ENCODE data around the gene PDYN. TPM values are rescaled to one million over a fixed set of nuclear protein-coding genes. Genes with fewer than 3 reads are reported as not detected.

The PDYN gene
- polyA plus RNA-seq, 1 experiment, result not detected

DNA sequence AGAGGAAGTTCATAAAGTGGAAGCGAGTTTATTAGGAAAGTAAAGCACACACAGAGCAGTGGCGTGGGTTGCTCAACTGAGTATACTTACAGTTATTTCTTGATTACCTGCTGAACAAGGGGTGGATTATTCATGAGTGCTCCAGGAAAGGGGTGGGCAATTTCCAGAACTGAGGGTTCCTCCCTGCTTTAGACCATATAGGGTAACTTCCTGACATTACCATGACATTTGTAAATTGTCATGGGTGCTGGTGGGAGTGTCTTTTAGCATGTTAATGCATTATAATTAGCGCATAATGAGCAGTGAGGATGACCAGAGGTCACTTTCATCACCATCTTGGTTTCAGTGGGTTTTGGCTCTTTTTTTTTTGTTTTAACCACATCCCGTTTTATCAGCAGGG, 29.8 kb downstream of the PDYN start:
- no peak overlapping the region for H3K4me3 ChIP-seq (ENCODE audit: low read depth, low read length)
- TF ChIP-seq, protein P1, sequence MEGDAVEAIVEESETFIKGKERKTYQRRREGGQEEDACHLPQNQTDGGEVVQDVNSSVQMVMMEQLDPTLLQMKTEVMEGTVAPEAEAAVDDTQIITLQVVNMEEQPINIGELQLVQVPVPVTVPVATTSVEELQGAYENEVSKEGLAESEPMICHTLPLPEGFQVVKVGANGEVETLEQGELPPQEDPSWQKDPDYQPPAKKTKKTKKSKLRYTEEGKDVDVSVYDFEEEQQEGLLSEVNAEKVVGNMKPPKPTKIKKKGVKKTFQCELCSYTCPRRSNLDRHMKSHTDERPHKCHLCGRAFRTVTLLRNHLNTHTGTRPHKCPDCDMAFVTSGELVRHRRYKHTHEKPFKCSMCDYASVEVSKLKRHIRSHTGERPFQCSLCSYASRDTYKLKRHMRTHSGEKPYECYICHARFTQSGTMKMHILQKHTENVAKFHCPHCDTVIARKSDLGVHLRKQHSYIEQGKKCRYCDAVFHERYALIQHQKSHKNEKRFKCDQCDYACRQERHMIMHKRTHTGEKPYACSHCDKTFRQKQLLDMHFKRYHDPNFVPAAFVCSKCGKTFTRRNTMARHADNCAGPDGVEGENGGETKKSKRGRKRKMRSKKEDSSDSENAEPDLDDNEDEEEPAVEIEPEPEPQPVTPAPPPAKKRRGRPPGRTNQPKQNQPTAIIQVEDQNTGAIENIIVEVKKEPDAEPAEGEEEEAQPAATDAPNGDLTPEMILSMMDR (IDR thresholded peaks at IDR 0.05; ENCODE audit: insufficient read depth, low read depth, low read length), result no peak
- ChIA-PET CTCF (interaction anchor here (1.3 to 3.0 kb wide), 5 partner anchors 12 to 208 kb away, joined by 4 to 19 read pairs (median 7); no protein-coding TSS in a partner anchor), POLR2A (no interaction called here)
- DNase-seq (ENCODE audit: low read depth), result no peak
- peaks cover 20% of the 10 kb centered on the region for H3K27me3 ChIP-seq (ENCODE audit: control insufficient read depth, insufficient read depth, low read length)
- H3K36me3 ChIP-seq (ENCODE audit: control insufficient read depth, insufficient read depth, low read length), result no peaks in the 10 kb centered on the region

DNA sequence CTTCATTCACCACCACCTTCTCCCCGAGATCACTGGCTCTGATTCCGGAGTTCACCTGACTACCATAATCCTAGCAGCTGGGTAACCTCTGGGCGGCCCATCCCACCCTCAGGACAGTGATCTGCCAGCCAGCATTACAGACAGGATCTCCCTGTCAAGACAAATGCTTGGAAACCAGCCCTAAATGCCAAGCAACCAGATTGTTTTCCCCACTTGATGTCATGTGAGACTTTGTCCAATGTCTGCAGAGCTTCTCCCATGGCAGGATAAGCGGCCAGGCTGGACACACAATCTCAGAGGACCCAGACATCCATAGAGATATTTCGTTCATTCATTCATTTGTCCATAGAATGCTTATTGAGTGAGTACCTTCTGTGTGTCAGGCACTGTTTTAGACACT, 32.5 kb downstream of the PDYN start:
- H3K4me3 ChIP-seq (ENCODE audit: low read depth, low read length), result no peak overlapping the region
- ChIA-PET CTCF (interaction anchor here (0.7 to 1.0 kb wide), 3 partner anchors 11 to 211 kb away, joined by 3 to 4 read pairs (median 3); no protein-coding TSS in a partner anchor), POLR2A (interaction anchor here (0.5 kb wide), 1 partner anchor 14 kb away, joined by 4 read pairs; no protein-coding TSS in a partner anchor)
- H3K36me3 ChIP-seq (ENCODE audit: control insufficient read depth, insufficient read depth, low read length), result no peaks in the 10 kb centered on the region
- H3K27me3 ChIP-seq (ENCODE audit: control insufficient read depth, insufficient read depth, low read length), result peaks cover 12% of the 10 kb centered on the region
- DNase-seq (ENCODE audit: low read depth), result no peak
- TF ChIP-seq, protein P1 (IDR thresholded peaks at IDR 0.05; ENCODE audit: insufficient read depth, low read depth, low read length), result no peak

DNA sequence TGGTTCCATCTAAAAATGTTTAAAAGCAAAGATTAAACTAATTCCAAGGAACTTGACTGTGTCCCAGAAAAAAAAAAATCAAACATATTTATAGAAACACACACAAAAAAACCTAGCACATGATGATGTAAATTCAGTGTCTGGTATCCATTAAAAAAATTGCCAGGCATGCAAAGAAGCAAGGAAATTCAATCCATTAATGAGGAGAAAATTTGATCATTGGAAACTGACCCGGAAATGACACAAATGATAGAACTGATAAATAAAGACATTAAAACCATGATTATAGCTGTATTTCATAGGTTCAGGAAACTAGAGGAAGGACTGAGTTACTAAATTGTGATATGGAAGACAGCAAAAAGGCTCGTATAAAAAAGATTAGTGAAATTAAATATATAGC, 34.7 kb downstream of the PDYN start:
- peaks cover 15% of the 10 kb centered on the region for H3K27me3 ChIP-seq (ENCODE audit: control insufficient read depth, insufficient read depth, low read length)
- ChIA-PET POLR2A (no interaction called here), CTCF (interaction anchor here (0.7 kb wide), 1 partner anchor 13 kb away, joined by 4 read pairs; no protein-coding TSS in a partner anchor)
- no peak overlapping the region for H3K4me3 ChIP-seq (ENCODE audit: low read depth, low read length)
- H3K36me3 ChIP-seq (ENCODE audit: control insufficient read depth, insufficient read depth, low read length), result no peaks in the 10 kb centered on the region
- TF ChIP-seq, protein P1 (IDR thresholded peaks at IDR 0.05; ENCODE audit: insufficient read depth, low read depth, low read length), result no peak
- DNase-seq (ENCODE audit: low read depth), result no peak

DNA sequence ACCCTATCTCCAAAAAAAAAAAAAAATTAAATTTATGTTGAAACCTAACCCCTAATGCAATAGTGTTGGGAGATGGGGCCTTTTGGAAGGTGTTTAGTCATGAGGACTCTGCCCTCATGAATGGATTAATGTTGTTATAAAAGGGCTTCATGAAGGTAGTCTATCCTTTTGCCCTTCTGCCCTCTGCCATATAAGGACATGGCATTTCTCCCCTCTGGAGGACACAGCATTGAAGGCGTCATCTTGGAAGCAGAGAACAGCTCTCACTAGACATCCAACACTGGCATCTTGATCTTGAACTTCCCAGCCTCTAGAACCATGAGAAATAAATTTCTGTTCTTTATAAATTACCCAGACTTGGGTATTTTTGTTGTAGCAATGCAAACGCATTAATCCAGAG, 35.4 kb downstream of the PDYN start:
- Histone ChIP-seq H3K27me3 (ENCODE audit: control insufficient read depth, insufficient read depth, low read length) (peaks cover 15% of the 10 kb centered on the region), H3K4me3 (ENCODE audit: low read depth, low read length) (no peak overlapping the region), H3K36me3 (ENCODE audit: control insufficient read depth, insufficient read depth, low read length) (no peaks in the 10 kb centered on the region)
- POLR2A ChIA-PET, result no interaction called here
- CTCF ChIA-PET, result interaction anchor here (0.7 to 1.0 kb wide), 2 partner anchors 154 to 189 kb away, joined by 3 read pairs; no protein-coding TSS in a partner anchor
- DNase-seq (ENCODE audit: low read depth), result no peak
- TF ChIP-seq, protein P1 (IDR thresholded peaks at IDR 0.05; ENCODE audit: insufficient read depth, low read depth, low read length), result no peak

DNA sequence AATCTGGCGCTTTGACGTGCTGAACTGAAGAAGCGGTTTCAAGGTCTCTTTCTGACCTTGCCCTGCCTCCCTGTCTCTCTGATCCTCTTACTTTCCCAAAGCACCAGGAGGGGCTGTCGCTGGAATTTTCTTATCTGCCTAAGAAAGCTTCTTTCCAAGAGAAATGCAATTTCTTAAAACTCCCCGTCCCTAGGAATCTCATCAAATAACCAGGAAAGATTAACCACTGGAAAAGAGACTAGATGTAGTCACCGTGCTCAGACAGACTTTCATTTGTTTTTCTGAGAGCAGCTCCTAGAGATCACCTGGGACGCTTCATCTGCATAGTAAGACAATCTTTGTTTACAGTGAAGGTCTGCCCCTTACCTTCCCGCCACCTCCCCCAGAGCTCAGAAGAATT, 38.6 kb downstream of the PDYN start:
- H3K36me3 ChIP-seq (ENCODE audit: control insufficient read depth, insufficient read depth, low read length), result no peaks in the 10 kb centered on the region
- peaks cover 9% of the 10 kb centered on the region for H3K27me3 ChIP-seq (ENCODE audit: control insufficient read depth, insufficient read depth, low read length)
- no peak for DNase-seq (ENCODE audit: low read depth)
- ChIA-PET POLR2A (no interaction called here), CTCF (interaction anchor here (1.0 to 2.7 kb wide), 4 partner anchors 10 to 497 kb away, joined by 3 to 18 read pairs (median 4); no protein-coding TSS in a partner anchor)
- H3K4me3 ChIP-seq (ENCODE audit: low read depth, low read length), result no peak overlapping the region
- TF ChIP-seq, protein P1 (IDR thresholded peaks at IDR 0.05; ENCODE audit: insufficient read depth, low read depth, low read length), result no peak

Measured in BJ (cell line).